Tibial nerve (tissue), 3 donors: ENCODE data around the gene CCDC14.
"Not testable (repeated sequence)": the region's sequence is repeated elsewhere in the genome, so short reads cannot be mapped to it uniquely, and the experiment has no call there.

Experiments used
- CTCF ChIP-seq, 5 experiments: fragments of 200-600 bp in 3 of 5; fragments of 450-650 bp in 2 of 5; sonication (generic) in 3 of 5; IDR thresholded peaks; one replicate each; pipeline ENCODE4 v1.5.1; 2016 to 2019; ENCODE audit warnings: antibody characterized with exemption in 5 of 5, mild to moderate bottlenecking in 3 of 5, moderate library complexity in 2 of 5
- POLR2A ChIP-seq, 2 donors: fragments of 450-650 bp; IDR thresholded peaks; one replicate each; pipeline ENCODE4 v1.6.1; 2017; ENCODE audit warnings: antibody characterized with exemption in 2 of 2, mild to moderate bottlenecking in 2 of 2, moderate library complexity in 2 of 2

- not testable (repeated sequence) for TF ChIP-seq POLR2A, CTCF (IDR thresholded peaks at IDR 0.05)
Observed at GRCh38 chr3:123981317-123981716, 20.3 kb upstream of the CCDC14 start.
